HG02840 (cell line): Measurements from ENCODE around the gene PRKCD.

Experiments used
- ATAC-seq: cut with Tn5 transposase; IDR thresholded peaks from one replicate; pipeline ENCODE4 v1.9.1; 2021; ENCODE audit warnings: mild to moderate bottlenecking, moderate library complexity, moderate number of reproducible peaks; ENCODE audit not compliant: unreplicated experiment, low FRiP score

The PRKCD gene

DNA sequence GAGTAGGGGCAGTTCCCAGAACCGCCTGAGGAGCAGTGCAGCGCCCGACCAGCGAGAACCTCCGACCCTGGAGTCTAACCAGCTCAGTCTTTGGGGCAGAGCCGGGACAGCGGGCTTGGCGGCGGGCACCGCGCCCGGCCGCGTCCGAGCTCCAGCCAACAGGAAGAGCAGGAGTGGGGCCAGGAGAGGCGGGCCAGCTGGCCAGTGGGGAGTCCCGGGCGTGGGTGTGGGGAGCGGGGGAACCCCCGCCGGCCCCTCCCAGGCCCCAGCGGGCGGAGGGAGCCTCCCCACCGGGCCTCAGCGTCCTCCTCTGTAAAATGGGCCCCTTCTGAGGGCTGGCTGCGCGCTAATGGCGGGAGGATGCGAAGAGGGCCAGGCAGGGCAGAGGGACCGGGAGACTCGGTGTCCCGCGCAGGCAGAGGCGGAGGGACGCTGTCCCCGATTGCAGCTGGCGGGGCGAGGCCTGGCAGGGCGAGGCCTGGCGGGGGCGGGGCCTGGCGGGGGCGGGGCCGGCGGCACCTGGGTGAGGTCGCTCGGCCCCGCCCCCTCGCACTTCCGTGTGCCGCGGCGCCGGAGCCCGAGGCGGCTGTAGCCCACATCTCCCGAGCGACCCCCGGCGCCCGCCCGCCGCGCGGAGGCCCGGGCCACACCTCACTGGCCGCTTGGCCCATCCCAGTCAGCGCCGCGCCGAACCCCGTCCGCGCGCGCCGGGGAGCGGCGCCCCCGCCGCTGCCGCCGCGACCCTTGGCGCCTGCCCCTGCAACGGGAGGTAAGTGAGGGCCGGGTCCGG, at the start of gene PRKCD:
Gene PRKCD, plus strand, starts transcription at position 550 of the 790 bp plus-strand sequence. CDS start 17,214 bp downstream, outside the sequence.
- ATAC-seq: peak; percentile 46

DNA sequence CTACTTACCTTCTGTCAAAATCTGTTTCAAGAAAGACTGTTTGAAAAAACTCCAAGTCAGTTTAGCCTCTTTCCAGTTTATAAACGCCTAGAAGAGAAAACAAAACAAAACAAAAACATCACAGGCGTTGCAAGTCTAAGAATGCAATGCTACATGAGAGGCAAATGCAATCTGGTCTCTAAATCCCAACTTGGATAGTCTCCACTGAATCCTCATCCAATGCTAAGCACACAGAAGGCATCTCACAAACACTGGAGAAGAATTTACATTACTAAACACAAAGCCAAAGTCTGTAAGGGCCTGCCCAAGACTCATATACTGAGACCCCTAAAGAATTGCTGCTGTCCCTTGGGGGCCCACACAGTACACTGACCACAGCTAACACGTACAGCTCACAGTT, 49.2 kb upstream of the PRKCD start:
- ATAC-seq: no peak

DNA sequence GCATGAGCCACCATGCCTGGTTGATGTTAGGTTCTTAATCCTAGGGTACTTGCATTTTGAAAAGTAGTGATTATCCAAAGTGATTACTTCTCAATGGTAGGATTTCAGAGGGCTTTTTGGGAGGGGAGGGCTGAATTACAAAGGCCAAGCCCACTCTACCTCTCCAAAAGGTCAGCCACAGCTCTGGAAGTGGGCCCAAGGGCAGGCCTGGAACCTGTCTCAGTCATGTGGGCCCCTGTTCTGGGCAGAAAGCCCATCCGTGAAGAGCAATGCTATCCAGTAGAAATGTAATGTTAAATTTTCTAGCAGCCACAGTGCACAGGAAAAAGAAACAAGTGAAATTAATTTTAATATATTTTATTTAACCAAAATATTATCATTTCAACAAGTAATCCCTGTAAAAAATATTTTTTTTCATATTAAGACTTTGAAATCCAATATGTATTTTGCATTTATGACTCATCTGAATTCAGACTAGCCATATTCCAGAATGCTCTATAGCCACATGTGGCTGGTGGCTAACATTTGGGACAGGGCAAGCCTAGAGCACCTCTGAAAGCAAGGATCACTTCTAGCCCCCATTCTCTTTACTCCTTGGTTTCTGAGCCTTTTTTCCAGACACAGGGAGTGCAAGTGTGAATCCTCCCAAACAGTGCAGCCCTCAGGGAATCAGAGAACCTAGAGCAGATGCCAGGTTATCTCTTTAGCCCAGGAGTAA, 47.6 kb upstream of the PRKCD start:
- ATAC-seq: no peak

DNA sequence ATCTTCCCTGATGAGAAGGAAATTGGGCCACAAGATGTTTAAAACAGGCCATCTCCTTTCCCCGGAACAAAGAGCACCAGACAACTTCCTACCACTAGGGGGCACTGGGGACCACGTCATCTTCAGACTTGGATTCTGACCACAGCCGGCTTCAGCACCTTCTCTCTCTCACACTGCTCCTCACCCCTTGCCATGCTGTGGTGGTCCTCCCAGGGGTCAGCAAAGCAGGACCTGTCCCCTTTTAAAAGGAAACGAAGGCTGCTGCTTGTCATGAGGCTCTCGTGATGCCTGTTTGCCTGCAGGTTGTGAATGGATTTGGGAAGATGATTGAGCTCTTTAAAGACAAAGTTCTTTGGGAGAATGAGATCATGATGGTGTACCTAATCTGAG, 47.0 kb upstream of the PRKCD start:
- ATAC-seq: no peak

DNA sequence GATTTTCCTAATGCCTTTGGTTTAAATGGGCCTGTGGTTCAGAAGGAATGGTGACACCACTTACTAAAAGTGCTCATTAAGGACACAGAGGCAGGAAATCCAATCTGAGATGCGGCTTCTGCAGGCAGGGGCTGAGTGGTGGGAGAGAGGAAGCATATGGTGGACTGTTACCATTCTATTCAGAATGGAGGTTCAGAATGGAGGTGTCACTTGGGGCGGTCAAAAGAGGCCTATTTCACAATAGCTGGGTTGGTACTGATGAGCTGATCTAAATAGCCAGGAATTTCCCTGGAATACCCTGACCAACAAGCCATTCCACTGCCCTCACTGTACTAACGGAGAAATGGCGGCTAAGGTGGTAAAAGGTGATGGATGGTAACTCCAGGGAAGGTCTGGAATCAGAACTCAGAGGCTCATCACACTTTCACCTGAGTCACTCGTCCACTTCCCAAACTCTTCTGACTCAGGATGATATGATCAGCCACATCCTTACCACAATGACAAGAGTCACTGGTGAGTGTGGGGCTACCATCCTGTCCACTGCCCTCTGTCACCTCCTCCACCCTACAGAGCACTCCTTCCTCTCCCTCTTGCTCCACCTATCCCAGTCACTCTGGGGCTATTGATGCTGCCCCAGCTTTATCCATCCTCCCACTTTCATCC, 46.5 kb upstream of the PRKCD start:
- no peak for ATAC-seq

DNA sequence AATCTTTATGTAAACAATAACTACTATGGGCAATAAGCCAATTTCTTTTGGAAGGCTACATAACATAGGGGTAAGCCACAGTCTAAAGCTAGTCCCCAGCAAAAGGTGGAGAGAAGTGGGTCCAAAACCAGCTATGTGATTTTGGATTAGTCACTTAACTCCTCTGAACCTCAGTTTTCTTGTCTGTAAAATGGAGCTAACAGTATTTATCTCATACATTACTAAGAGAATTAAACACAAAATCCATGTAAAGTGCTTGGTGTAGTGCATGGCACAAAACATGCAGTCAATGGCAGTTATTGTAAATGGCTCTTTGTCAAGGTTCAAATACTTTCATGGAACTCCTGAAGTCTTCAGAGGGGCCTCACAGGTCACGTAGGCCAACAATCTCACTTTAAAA, 44.1 kb upstream of the PRKCD start:
- ATAC-seq: no peak

DNA sequence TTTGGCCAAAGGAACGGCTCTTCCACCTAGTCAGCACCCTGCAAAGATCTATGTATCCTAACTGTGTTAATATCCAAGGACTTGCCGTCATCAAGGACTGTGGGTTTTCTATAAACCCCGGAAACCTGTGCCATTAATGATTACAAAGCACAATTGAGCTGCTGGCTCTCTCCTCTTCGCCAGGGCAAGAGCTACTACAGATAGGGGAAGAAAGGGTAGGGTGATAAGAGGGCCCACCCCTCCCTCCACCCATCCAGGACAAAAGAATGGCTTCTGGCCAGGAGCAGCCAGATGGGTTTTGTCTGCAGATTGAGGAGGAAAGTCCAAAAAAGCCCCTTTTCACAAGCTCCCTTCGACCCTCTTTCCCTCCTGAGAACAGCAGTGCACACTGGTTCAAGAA, 40.7 kb upstream of the PRKCD start:
- ATAC-seq: no peak

DNA sequence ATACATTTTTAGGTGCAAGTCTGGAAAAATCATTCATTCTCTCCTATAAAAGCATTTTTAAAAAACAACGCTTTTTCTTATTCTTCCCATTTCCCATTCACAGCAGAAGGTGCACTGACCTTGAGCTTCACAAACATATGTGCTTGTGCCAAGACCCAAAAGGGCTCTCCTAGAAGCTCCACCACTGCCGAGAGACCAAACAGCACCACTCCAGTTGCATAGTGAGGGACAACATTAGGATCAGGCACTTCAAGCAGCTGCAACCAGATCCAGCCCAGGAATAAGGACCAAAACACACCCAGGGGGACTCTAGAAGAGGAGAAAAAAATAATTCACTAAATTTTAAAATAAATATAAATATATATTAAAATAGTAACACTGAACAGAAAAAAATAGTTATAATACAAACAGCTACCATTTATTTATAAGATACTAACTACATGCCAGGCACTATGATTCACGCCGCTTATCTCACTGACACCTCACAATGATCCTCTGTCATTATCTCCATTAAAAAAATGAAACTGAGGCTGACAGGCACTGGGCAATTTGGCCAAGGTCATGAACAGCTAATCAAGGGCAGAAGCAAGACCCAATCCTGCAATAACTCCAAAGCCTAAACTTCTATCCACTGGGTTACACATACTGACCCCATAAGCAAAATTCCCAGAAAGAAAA, 38.6 kb upstream of the PRKCD start:
- ATAC-seq: no peak

DNA sequence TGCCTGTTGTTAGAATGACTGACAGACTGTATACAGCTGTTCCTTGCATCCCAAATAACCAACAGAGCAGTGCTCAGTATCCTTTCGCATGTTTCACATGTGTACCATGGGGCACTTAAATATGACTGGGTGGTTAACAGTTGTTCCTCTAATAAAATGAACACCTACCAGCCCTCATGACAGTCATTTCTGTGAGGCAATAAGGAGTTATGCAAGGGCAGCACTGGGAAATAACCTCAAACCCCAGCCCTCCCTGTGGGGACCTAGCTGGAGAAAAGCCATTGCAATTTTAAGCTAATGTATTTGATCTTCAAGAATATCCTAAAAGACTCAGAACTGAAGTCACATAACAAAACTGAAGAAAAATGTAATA, 38.1 kb upstream of the PRKCD start:
- ATAC-seq: no peak

DNA sequence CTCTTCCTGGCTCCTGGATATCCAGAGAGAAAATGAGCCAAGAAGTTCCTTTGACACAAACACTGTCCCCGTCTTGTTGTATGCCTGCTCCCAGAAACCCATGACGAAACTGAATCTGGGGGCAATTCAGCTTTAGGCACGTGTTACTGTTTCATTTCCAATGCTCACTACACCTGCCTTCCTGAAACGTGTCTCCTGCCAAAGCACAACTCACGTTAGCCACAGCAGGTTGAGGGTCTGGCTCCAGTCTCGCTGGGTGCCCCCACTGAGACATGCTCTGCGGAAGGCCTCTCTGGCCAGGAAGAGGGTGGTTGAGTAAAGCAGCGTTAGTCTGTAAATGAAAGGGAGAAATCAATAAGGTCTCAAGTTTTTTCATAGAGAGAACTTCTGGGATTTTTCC, 37.5 kb upstream of the PRKCD start:
- no peak for ATAC-seq

DNA sequence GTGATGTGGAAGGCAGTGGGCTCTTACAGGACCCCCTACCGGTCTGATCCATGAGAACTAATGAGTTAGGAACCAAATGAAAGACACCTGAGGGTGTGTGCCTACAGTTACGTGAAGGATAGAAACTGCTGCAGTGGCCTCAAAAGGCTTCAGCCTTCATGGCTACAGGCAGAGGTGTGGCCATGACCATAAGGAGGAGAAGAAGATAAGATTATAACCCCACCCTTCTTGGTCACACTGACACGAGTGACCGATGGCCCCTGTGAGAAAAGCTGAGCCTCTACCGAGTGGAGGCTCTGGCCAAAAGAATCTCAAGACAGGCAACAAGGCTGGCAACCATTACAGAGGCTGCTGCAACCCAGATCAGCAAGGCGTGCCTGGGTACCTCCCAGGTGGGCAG, 37.1 kb upstream of the PRKCD start:
- ATAC-seq: no peak

DNA sequence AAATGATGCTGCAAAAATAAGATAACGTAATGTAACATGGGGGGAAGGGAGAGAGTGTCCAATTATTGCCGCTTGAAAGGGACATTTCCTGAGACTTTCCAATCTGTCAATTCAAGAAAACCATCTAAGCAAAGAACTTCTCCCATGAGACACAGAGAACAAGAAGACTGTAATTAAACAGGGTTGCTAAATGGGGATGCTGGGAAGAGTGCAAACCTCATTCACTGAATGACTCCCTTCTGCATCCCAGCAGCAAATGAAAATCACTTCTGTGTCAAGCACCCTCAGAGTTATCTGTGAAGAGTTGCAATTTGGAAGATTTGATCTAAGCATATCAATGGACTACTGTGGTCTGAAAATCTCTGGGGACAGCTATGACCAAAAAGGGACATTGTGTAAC, 34.4 kb upstream of the PRKCD start:
- ATAC-seq: no peak

DNA sequence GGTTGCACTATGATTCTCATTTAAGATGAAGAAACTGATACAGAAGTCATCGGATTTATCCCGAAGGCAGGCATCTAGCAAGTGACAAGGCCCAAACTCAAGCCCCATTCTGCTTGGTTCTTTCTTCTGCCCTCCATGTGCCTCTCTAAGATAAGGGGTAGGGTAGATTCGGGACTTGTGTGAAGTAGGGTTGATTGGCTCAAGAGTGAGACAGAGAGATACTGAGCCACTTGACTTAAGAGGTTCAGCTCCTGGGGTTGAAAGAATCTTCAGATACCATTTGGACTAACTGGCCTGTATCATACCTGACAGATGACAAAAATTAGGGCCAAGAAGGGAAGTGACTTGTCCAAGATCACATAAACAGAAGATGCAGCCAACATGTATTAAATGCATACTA, 31.7 kb upstream of the PRKCD start:
- ATAC-seq: no peak

DNA sequence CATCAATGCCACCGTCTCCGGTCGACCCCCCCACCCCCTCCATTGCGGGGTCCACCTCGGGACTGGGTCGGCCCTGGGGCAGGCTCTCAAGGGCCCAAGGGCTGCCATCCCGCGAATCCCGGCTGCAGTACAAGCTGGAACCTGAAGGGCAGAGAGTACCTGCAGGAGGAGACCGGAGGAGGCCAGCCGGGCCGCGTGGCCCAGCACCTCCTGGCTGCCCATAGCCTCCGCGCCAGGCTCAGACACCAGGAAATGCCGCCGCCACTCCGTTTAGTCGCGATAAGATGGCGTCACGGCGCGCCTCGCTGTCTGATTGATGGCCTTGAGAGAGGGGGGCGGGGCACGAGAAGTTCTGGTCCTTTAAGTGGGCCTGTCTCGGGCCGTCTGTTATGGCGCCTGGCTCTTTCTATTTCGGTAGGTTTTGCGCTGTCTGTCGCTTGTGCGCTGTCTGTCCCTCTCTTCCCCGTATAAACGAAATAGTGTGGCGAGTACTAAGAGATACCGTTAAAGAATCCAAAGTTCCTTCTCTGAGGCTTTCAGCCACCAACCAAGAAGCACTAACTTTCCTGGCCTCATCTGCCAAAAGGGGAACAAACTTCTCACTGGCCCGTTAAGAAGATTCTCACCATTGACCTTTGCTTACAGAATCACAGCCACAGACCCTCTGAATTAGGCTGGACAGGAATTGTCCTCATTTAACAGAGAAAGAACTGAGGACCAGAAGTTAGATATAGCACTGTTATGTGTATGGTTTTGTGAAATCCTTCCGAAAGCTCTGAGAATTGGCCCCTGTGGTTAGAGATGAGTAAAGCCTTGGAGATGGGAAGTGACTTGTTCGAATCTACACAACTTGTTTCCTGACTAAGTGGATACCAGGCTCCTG, 30.6 kb upstream of the PRKCD start, which contains the start of gene RFT1:
Gene RFT1, minus strand, starts transcription at position 257 of the 883 bp plus-strand sequence. Its CDS starts 35 bp downstream, at position 222.
- peak; percentile 75 for ATAC-seq

DNA sequence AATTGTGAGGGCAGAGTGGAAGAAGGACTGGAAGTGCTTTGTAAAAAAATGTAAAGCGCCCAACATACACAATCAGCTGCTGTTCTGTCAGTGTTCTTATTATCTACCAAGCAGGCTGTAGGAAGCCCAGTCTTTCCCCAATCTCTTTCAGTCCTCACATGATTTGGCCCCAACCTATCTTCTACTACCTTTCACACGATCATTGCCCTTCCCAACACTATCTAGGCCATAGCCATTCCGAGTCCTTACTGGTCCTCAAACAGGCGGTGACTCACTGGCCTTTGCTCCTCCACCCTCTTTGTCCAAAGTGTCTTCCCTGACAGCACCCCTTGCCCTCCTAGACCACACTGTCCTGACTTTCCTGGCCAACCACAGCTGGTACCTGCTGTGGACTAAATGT, 29.9 kb upstream of the PRKCD start:
- no peak for ATAC-seq

DNA sequence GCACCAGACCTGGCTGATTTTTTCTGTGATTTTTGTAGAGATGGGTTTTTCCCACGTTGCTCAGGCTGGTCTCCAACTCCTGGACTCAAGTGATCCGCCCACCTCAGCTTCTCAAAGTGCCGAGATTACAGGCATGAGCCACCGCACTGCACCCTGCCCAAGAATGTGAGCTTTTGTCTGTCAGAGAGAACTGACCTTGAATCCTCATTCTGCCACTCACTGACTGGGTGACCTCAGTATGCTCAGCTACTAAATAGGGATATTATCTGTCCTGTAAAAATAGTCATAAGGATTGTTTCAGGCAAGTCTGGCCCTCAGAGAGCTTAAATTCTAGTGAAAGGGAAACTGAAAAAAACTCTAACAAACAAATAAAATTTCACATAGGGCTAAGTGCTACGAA, 28.7 kb upstream of the PRKCD start:
- no peak for ATAC-seq

DNA sequence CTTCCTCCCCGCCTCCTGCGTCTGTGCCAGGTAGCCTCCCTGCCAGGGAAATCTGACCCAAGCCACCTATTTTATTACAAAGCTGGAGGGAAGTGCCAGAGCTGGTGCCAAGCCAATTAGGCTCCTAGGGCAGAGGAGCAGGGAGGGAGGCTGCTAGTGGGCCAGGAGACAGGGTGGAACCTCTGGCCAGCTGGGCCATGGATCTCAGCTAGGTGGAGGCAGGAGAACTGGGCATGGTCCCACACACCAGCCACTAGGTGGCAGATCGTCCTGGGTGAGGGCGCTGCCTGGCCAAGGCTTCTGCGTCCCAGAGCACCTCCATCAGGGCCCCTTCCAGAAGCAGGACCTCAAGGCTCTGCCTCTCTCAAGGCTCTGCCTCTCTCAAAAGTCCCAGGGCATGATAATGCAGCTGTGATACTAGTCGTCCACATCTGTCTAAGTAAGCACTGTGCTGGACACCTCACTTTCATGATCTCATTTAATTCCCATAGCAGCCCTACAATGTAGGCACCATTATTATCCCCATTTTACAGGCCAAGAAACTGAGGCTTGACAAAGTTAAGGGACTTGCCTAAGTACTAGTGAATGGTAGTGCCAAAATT, 26.3 kb upstream of the PRKCD start:
- ATAC-seq: no peak

DNA sequence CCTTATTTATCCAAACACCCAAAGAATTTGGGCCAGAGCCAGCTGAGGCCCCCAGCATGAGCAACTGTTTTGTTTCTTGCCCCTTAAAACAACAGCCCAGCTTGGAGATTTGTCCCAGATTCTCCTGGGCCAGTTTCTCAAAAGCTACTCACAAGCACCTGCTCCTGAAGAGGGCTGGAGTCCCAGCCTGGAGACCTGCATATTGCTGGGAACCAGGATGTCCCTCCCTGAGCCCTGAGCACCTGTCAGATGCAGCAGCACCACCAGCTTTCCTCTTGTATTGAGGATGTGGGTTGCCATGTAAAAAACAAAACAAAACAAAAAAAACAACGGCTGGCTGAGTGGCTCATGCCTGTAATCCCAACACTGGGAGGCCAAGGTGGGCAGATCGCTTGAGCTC, 23.8 kb upstream of the PRKCD start:
- ATAC-seq: no peak

DNA sequence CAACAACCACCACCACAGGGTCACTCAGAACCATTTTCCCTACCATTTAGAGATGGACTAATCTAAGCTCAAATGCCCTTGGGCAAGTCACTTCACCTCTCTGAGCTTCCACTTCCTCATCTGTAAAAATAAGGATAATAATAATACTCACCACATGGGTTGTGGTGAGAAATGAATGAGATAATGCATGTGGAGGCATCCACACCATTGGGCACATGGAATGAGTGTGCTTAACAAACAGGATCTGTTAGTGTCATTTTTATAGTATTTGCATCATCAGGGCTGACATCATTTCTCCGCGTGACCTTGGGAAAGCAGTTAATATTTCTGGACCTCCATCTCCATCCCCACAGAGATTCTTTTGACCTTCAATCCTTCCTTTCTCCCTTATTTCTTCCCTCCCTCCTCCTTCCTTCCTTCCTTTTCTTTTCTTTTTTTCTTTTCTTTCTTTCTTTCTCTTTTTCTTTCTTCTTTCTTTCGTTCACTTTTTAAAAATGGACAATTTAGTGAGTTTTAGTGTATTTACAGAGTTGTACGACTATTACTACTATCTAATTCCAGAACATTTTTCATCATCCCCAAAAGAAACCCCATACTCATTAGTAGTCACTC, 23.1 kb upstream of the PRKCD start:
- ATAC-seq: no peak
